Right lobe of liver (tissue), 6 donors: ENCODE data around the gene TGFBR3. TPM values are rescaled to one million over a fixed set of nuclear protein-coding genes. Genes with fewer than 3 reads are reported as not detected.

Source experiments
- ATAC-seq, 4 donors: fragments of 200-7000 bp; cut with Tn5 transposase; one replicate each; pipeline ENCODE4 v1.9.1; 2020; ENCODE audit warnings: mild to moderate bottlenecking in 4 of 4, moderate library complexity in 4 of 4
- DNase-seq, 3 donors: peaks; one replicate each; pipeline ENCODE4 v3.0.0-alpha.2; 2020
- H3K27ac ChIP-seq, 3 donors: fragments of 200-600 bp; one replicate each; pipeline ENCODE4 v1.8.0; 2022
- H3K27me3 ChIP-seq, 2 donors: fragments of 200-600 bp; one replicate each; pipeline ENCODE4 v1.8.0; 2022
- H3K36me3 ChIP-seq, 4 donors: fragments of 200-600 bp; sonication (generic) in 1 of 4; one replicate each; pipeline versions ENCODE4 v1.5.1 to v1.8.0; 2017 to 2022; ENCODE audit warnings: control low read depth in 1 of 4
- H3K4me1 ChIP-seq, 4 donors: fragments of 200-600 bp; sonication (generic) in 1 of 4; one replicate each; pipeline versions ENCODE4 v1.5.1 to v1.8.0; 2017 to 2022; ENCODE audit warnings: control low read depth in 1 of 4
- H3K4me3 ChIP-seq, 3 donors: fragments of 200-600 bp; one replicate each; pipeline ENCODE4 v1.8.0; 2022
- H3K9me3 ChIP-seq, 4 donors: fragments of 200-600 bp; sonication (generic) in 1 of 4; one replicate each; pipeline versions ENCODE4 v1.5.1 to v1.8.0; 2017 to 2022; ENCODE audit warnings: control low read depth in 1 of 4
- CTCF ChIP-seq, 4 donors: fragments of 200-600 bp in 3 of 4; fragments of 450-650 bp in 1 of 4; IDR thresholded peaks; one replicate each; pipeline versions ENCODE4 v1.5.1 to v1.8.0; 2016 to 2022; ENCODE audit warnings: antibody characterized with exemption in 4 of 4, mild to moderate bottlenecking in 2 of 4
- POLR2A ChIP-seq: fragments of 450-650 bp; IDR thresholded peaks from one replicate; pipeline ENCODE4 v1.6.1; 2017; ENCODE audit warnings: antibody characterized with exemption, mild to moderate bottlenecking
- WGBS: methylation state at CpG from one replicate; pipeline ENCODE4 v1.1.6; 2018; ENCODE audit warnings: low coverage, low lambda C conversion rate; ENCODE audit not compliant: insufficient coverage; ENCODE audit errors: missing lambda C conversion rate; 5-methylcytosine and 5-hydroxymethylcytosine counted together
- intact Hi-C, 2 donors: fragments of 100-400 bp; cut with DNase I; formaldehyde crosslinking; loops; one replicate each; pipeline versions ENCODE4 v1.11.2 to v1.14.1; 2022
- total RNA-seq, 6 experiments: library from RNA; depleted of rRNA in 2 of 6; stranded (reverse); fragments of >200 nt in 2 of 6; fragmentation: NEBNext Ultra II Directional in 3 of 6; extraction: Animal tissue kit (Norgen Biotek cat#: 25700) in 3 of 6; gene quantifications; one replicate each; pipeline versions ENCODE4 v1.1.0 to v1.2.4, GENCODE V29; 2016 to 2023
- donor health status: DM: no; HTN: yes; CAD: no.
- donor health status: DM: no; HTN: no; CAD: no.
- donor health status: DM: no; HTN: no; CAD: no.
- donor health status: DM: no; HTN: yes; CAD: no.
- donor health status: DM: no; HTN: yes; CAD: no.

Gene TGFBR3
- total RNA-seq, 6 experiments from 2014 or later, result 9.0 to 32.3 (median 18.1) TPM

- Histone ChIP-seq H3K27ac (no peak overlapping the region), H3K36me3 (no peaks in the 10 kb centered on the region), H3K4me1 (peaks cover 0 to 15% (median 5%) of the 10 kb centered on the region in 4 donors), H3K4me3 (no peak overlapping the region), H3K27me3 (no peaks in the 10 kb centered on the region), H3K9me3 (no peaks in the 10 kb centered on the region)
- TF ChIP-seq CTCF (IDR thresholded peaks at IDR 0.05), result no peak
- no peak for TF ChIP-seq POLR2A
- WGBS, result 60% methylated on average over 3 of the region's 3 CpGs
- ATAC-seq, result no peak
- DNase-seq, result no peak
- intact Hi-C loops, result no loop called here
Measured at GRCh38 chr1:91811363-91812025, 74.5 kb downstream of the TGFBR3 start.

GRCh38 chr1:91809317-91809716 lies 76.6 kb downstream of the TGFBR3 start:
- TF ChIP-seq POLR2A, result no peak
- TF ChIP-seq CTCF (IDR thresholded peaks at IDR 0.05), result no peak
- H3K9me3 ChIP-seq, result no peaks in the 10 kb centered on the region
- peaks cover 0 to 12% (median 0%) of the 10 kb centered on the region in 4 donors for H3K4me1 ChIP-seq
- DNase-seq (no peak), ATAC-seq (no peak)
- intact Hi-C loops, result no loop called here
- no peak overlapping the region for H3K4me3 ChIP-seq
- H3K27me3 ChIP-seq, result no peaks in the 10 kb centered on the region
- H3K27ac ChIP-seq, result no peak overlapping the region
- WGBS, result 67% methylated on average over 3 of the region's 3 CpGs
- H3K36me3 ChIP-seq, result no peaks in the 10 kb centered on the region

GRCh38 chr1:91807921-91808620 lies 77.9 kb downstream of the TGFBR3 start:
- H3K4me1 ChIP-seq, result peaks cover 0 to 16% (median 0%) of the 10 kb centered on the region in 4 donors
- no peak for ATAC-seq

More at GRCh38 chr1:91807921-91808620, 77.9 kb downstream of the TGFBR3 start:
- 98% methylated on average over 5 of the region's 5 CpGs for WGBS
- intact Hi-C loops, result no loop called here
- no peak overlapping the region for H3K4me3 ChIP-seq
- H3K27ac ChIP-seq, result no peak overlapping the region
- no peaks in the 10 kb centered on the region for H3K27me3 ChIP-seq
- TF ChIP-seq POLR2A (no peak), CTCF (IDR thresholded peaks at IDR 0.05) (no peak)
- no peaks in the 10 kb centered on the region for H3K36me3 ChIP-seq
- no peaks in the 10 kb centered on the region for H3K9me3 ChIP-seq
- no peak for DNase-seq
